GM12872 (cell line): Measurements from ENCODE around the gene SACM1L.

Experiments
- TF ChIP-seq, protein P1 (sequence below): IDR thresholded peaks from 3 replicates; pipeline ENCODE4 v1.5.1; 2011; ENCODE audit warnings: low read depth, mild to moderate bottlenecking, low read length, moderate library complexity; ENCODE audit not compliant: insufficient read depth

Gene SACM1L

GRCh38 chr3:45775571-45776300 is 86.5 kb downstream of the SACM1L start:
- TF ChIP-seq, protein P1, sequence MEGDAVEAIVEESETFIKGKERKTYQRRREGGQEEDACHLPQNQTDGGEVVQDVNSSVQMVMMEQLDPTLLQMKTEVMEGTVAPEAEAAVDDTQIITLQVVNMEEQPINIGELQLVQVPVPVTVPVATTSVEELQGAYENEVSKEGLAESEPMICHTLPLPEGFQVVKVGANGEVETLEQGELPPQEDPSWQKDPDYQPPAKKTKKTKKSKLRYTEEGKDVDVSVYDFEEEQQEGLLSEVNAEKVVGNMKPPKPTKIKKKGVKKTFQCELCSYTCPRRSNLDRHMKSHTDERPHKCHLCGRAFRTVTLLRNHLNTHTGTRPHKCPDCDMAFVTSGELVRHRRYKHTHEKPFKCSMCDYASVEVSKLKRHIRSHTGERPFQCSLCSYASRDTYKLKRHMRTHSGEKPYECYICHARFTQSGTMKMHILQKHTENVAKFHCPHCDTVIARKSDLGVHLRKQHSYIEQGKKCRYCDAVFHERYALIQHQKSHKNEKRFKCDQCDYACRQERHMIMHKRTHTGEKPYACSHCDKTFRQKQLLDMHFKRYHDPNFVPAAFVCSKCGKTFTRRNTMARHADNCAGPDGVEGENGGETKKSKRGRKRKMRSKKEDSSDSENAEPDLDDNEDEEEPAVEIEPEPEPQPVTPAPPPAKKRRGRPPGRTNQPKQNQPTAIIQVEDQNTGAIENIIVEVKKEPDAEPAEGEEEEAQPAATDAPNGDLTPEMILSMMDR, result no peak

GRCh38 chr3:45776301-45776595 is 87.1 kb downstream of the SACM1L start:
- TF ChIP-seq, protein P1, result no peak

DNA sequence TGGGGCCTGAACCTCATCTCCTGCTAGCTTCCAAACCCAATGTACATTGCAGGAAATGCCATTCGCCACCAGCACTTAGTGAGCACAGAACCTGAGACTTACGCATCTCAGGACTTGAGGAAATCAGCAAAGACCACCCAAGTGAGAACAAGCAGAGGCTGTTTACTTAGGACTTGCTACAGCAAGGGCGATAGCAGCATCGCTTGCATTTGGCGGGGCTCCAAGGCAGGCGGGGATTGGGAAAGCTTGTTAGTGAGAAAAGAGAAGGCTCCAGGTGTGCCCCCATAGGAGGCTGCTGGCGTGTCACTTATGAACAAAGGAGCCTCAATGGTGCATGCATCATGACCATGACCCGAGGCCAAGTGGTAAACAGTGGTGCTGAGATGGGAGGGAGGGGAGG is 87.4 kb downstream of the SACM1L start:
- TF ChIP-seq, protein P1, result no peak

- TF ChIP-seq, protein P1, result no peak
Measured at GRCh38 chr3:45777111-45777745, 88.0 kb downstream of the SACM1L start.

GRCh38 chr3:45777746-45778386 is 88.7 kb downstream of the SACM1L start:
- TF ChIP-seq, protein P1, result no peak

GRCh38 chr3:45778761-45779201 is 89.6 kb downstream of the SACM1L start:
- TF ChIP-seq, protein P1, result no peak
